HCEC 1CT (cell line): ENCODE data around the gene IFIT5.
"Not testable (repeated sequence)": the region's sequence is repeated elsewhere in the genome, so short reads cannot be mapped to it uniquely, and the experiment has no call there.

ENCODE experiments used
- DNase-seq: peaks from one replicate; pipeline ENCODE4 v3.0.0-alpha.2; 2017

The IFIT5 gene

GRCh38 chr10:89414146-89414878, at the start of gene IFIT5:
TSS of gene IFIT5 (plus strand) at chr10:89414568. CDS start at chr10:89414799, 231 bp downstream.
- DNase-seq = peak; percentile 78

DNA sequence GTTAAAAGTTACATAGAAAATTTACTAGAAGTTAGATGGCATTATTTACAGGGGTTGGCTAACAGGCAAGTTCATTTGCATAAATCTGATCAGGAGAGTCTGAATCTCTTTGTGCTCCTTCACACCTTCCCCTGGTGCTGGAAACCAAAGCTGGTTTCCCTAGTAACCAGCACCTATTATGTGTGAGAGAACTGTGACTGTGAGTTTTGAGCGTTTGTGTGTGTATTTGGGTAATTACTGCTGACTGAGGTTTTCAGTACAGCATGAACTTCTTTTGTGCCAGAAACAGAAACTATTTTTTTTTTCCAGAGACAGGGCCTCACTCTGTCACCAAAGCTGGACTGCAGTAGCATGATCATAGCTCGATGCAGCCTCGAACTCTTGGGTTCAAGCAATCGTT, 46.8 kb upstream of the IFIT5 start:
- DNase-seq = no peak

GRCh38 chr10:89368129-89368528, 46.2 kb upstream of the IFIT5 start:
- no peak for DNase-seq

- DNase-seq = peak; percentile 64
These were observed 44.9 kb upstream of the IFIT5 start for GRCh38 chr10:89369156-89370105.

DNA sequence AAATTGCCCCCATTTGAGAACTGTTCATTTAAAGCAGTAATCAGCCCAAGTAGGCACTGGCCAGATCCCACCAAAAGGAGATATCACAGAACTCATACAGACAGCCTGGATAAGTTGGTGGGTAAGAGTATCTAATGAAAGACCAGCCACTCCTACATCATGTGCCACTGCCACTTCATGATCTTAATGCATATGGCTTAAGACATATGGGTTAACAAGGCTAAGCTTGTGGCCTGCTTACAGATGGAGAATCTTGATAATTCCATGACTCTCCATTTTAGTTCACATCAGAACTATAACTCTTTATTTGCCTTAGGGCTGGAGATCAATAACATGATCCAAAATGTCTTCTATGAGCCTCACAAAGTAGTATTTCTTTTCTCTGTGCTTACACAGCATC, 43.3 kb upstream of the IFIT5 start:
- DNase-seq = no peak

- no peak for DNase-seq
These were observed 42.4 kb upstream of the IFIT5 start for GRCh38 chr10:89371987-89372386.

DNA sequence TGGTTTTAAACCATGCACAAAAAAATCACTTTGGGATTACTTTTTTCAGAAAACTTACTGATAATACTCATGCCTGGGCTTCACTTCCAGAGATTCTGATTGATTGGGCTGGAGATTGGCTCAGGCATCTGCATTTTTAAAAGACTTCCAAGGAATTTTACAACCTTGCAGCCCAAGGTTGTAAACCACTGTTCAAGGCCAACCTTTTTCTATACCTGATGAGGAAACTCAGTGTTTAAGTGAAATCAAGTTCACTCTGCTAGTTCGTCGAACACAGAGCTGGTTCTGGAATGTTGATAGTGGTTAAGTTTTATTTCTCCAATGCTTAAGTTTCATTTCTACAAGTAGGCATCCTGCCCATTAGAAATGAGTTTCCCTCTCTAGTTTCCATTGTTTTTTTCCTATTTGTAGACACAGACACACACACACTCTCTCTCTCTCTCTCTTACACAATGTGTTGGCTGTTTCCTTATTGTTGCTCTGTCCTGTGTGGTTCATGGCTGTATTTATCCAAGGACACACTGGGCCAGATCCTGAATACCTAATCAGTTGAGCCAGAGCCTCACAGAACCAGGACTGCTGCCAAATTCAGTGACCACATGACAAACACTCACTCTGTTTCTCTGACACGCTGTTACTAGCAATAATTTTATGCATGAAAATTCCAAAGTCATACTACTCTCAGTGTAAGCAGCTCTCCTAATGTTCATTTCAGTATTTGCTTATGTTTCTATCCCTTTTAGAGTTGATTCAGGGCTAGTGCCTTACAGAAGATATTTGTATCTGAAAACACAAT, 40.3 kb upstream of the IFIT5 start:
- peak; percentile 87 for DNase-seq

GRCh38 chr10:89374713-89375141, 39.6 kb upstream of the IFIT5 start:
- no peak for DNase-seq

DNA sequence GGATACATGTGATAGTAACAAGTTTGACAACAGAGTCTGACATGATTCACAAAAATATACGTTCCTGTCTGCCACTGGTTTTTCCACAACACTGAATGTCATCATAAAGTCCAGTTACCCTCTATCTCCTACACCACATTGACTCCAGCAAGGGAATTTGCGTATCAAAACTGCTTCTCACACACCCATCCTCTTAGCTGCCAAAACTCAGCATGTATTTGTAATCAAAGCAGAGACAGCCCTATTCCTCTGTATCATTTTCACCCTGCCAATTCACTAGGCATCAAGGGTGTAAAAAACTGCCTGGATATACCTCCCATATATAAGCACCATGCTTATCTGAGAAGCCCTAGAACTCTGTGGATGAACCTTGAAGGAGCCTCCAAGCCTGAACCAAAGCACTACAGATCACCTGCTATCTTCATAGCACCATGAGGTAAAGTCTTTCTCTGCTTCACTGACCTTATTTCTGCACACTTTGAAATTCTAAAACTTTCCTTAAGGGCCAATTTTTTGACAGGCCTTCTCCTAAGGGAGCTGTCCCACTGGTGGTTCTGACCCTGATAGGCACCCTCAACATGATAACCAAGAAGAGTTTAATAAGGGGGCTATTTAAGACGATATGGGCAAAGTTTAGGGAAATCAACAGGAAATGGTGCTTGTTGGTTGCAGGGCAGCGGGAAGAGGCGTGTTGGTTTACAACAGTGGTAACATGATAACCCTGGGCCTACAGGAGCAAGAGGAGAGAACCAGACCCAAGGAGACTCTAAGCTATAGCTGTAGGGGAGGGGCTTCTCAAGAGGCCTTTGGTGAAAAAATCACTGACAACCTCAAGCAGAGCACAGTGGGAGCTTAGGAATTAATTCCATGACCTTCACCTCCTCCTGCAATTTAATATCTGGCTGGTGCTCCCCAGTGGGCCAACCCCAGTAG, 36.4 kb upstream of the IFIT5 start, which contains the start of gene IFIT1B:
Gene IFIT1B, plus strand, starts transcription at position 352 of the 933 bp plus-strand sequence. Its CDS starts 80 bp downstream, at position 432.
- DNase-seq = no peak

DNA sequence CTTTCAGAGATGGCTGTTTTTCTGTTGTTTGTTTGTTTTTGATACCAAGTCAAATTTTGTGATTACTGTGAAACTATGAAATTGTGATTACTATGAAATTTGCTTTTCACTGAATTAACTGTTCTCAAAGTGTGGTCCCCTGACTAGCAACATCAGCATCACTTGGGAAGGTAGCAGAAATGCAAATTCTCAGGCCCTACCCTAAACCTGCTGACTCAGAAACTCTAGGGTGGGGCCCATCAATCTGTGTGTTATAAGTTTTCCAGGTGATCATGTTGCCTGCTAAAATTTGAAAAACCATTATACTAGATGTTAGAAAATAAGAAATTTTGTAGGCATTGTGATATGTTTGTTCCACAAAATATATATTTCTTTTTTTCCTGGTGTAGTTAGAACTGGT, 35.3 kb upstream of the IFIT5 start:
- DNase-seq = no peak

DNA sequence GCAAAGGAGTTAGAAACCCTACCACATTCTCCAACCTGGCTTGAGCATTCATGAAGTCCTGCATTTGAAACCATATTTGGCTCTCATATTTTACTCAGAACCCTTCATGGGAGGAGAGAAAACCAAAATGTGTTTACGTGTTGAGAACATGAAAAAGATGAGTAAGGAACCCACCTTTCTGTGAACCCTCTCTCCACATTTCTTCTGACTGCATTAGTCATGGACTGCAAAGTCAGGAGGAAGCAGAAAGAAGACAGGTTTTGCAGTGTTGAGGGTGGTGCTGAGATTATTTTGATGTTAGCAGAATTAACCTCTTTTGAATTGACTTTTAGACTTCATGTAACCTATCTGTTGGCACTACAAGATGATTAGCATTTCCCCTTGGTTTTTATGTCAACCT, 31.6 kb upstream of the IFIT5 start:
- no peak for DNase-seq

DNA sequence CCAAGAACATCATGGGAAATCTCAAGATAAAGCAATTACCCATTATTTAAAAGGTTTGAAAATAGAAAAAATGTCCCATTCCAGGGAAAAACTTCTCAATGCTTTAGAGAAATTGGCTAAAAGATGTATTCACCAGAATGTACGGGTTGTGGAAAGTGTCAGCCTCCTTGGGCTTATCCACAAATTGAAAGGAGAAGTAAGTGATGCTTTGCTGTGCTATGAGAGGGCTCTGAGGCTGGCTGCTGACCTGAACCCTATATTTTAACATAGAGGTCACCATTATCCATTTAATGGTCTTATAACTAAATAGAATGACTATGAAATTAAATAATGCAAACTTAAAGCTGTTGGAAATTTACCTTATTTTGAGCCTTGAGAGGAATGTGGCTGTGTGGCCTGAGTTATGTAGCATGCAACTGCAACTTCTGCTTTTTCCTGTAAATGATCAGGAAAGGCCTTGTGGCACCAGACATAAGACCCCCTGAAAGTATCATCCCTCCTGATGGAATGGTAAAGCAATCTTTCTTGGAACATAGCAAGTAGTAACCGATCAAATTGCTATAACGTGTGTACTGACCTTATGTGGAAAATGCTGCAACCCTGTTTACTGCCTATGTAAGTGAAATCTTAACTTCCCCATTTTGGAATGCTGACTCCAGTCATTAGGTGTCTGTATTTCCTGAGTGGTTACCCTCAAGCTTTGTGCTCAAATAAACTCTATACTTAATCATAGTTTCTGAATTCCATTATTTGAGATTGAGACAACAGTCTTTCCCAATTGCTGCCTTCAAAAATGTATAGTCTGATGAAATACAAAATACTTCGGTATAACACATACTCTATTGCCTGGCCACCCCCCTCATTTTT, 29.7 kb upstream of the IFIT5 start:
- peak; percentile 13 for DNase-seq

GRCh38 chr10:89388806-89389205, 25.6 kb upstream of the IFIT5 start:
- DNase-seq = no peak

- DNase-seq = peak; percentile 71
These were observed 25.1 kb upstream of the IFIT5 start for GRCh38 chr10:89389254-89389653.

- no peak for DNase-seq
These were observed 23.7 kb upstream of the IFIT5 start for GRCh38 chr10:89390476-89391225.

GRCh38 chr10:89391226-89391576, 23.2 kb upstream of the IFIT5 start:
- not testable (repeated sequence) for DNase-seq

- peak; percentile 95 for DNase-seq
These were observed 22.2 kb upstream of the IFIT5 start, which contains the start of gene IFIT1 for GRCh38 chr10:89391907-89392756. TSS of gene IFIT1 (plus strand) at chr10:89392623. CDS start at chr10:89392713, 90 bp downstream.

- peak; percentile 90 for DNase-seq
These were observed 21.4 kb upstream of the IFIT5 start for GRCh38 chr10:89392974-89393373.

DNA sequence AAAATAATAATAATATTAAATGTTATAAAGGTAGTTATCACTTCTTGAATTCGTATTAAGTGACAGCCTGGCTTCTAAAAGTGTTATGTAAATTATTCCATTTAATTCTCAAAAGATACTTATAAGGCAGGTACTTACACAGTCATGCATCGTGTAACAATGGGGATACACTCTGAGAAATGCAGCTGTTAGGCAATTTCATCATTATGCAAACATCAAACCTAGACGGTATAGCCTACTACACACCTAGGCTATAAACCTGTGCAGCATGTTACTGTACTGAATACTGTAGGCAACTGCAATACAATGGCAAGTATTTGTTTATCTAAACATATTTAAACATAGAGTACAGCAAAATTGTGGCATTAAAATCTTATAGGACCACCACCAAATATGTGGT, 20.5 kb upstream of the IFIT5 start:
- no peak for DNase-seq
